DND-41 (cell line): ENCODE results near the gene RNASEL.

ENCODE experiments used
- EZH2 ChIP-seq: IDR thresholded peaks from 3 replicates; pipeline ENCODE4 v1.6.1; 2012; ENCODE audit warnings: borderline replicate concordance, low read depth, mild to moderate bottlenecking, moderate library complexity, low read length, inconsistent platforms; ENCODE audit not compliant: severe bottlenecking
- TF ChIP-seq, protein P1 (sequence below): IDR thresholded peaks from 2 replicates; pipeline ENCODE4 v1.5.1; 2012; ENCODE audit warnings: borderline replicate concordance, low read length, moderate library complexity, mild to moderate bottlenecking; ENCODE audit not compliant: poor library complexity, severe bottlenecking; ENCODE audit errors: extremely low read depth

DNA sequence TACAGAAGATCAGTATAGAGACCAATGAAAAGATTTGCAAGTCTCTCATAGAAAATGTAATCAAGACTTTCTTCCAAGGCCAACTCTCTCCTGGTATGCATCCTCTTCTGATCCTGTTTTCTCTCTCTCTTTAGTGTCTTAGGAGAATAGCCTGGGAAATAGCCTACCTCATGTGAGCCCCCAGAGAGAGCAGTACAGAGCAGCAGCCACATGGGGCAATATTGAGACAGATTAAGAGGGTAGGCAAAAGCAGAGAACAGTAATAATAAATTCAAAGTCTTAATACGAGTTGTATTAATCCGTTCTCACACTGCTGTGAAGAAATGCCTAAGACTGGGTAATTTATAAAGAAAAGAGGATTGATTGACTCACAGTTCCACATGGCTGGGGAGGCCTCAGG, 61.4 kb downstream of the RNASEL start:
- TF ChIP-seq, protein P1, sequence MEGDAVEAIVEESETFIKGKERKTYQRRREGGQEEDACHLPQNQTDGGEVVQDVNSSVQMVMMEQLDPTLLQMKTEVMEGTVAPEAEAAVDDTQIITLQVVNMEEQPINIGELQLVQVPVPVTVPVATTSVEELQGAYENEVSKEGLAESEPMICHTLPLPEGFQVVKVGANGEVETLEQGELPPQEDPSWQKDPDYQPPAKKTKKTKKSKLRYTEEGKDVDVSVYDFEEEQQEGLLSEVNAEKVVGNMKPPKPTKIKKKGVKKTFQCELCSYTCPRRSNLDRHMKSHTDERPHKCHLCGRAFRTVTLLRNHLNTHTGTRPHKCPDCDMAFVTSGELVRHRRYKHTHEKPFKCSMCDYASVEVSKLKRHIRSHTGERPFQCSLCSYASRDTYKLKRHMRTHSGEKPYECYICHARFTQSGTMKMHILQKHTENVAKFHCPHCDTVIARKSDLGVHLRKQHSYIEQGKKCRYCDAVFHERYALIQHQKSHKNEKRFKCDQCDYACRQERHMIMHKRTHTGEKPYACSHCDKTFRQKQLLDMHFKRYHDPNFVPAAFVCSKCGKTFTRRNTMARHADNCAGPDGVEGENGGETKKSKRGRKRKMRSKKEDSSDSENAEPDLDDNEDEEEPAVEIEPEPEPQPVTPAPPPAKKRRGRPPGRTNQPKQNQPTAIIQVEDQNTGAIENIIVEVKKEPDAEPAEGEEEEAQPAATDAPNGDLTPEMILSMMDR: no peak
- TF ChIP-seq EZH2: no peak
